NCI-H774 (cell line): ENCODE measurements around the gene C22orf15.

Experiments
- DNase-seq: peaks from one replicate; lab custom pipeline; 2025; lab: John Stamatoyannopoulos, UW

The C22orf15 gene

DNA sequence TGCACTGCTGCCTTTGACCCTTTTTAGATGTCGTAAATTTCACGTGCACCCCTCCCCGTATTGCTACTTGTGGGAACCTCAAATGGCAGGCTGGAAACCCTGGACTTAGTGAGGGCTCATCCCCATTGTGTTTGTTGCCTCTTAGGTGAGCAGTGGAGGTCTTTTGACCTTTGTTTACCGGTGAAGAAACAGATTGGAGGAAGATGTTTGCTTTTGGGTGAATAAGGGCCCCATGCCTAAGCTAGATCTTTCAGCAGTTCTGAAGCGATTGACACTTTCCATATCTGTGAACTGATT lies 24.8 kb downstream of the C22orf15 start:
- no peak for DNase-seq

DNA sequence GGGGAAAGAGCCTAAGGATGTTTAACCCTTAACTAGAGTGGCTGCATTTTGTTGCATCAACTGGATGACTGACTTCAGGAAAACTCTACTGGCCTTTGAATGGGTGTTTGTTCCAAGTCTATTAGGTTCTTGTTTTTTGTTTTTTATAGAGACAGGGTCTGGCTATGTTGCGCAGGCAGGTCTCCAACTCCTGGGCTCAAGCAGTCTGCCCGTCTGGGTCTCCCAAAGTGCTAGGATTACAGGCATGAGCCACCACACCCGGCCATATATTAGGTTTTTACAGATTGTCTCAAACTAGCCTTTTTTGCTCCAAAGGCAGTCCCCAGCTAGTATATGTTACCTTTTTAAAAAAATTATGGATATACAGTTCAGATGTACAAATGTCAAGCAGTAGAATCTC lies 25.1 kb downstream of the C22orf15 start:
- DNase-seq = no peak

DNA sequence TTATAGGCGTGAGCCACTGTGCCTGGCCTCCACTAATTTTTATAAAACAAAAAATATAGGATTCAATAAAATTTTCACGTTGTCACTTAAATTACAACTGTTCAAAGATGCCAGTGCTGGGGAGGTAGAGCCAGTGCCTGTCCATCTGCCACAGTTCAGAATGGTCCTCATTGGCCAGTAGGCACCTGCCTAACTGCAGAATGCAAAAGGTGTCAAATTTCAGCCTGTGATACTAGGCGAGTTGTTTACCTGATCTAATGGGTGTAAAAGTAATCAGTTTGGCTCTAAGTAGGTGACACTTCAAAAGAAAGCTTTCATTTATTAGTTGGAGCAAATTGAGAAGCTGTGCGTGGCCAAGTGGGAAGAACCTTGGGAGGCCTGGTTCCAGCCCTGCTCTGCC lies 26.3 kb downstream of the C22orf15 start:
- DNase-seq = peak; percentile 54

DNA sequence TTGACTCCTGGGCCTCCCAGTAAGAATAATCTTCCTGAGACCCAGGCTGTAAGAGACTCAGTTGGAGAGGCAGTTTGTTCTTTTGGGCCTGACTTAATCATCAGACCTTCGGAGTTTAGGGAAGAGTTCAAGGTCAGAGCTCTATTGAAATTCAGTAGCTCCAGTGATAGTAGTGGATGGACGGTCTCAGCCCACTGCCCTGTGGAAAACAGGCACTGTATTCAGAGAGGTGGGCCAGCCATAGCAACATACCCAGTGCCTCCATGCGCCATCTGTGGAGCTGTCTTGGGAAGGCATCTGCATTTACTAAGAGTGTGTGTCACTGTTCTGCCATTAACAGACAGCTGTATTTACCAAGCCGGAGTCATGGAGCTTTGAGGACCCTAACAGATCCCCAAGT lies 26.8 kb downstream of the C22orf15 start:
- DNase-seq = peak; percentile 7

DNA sequence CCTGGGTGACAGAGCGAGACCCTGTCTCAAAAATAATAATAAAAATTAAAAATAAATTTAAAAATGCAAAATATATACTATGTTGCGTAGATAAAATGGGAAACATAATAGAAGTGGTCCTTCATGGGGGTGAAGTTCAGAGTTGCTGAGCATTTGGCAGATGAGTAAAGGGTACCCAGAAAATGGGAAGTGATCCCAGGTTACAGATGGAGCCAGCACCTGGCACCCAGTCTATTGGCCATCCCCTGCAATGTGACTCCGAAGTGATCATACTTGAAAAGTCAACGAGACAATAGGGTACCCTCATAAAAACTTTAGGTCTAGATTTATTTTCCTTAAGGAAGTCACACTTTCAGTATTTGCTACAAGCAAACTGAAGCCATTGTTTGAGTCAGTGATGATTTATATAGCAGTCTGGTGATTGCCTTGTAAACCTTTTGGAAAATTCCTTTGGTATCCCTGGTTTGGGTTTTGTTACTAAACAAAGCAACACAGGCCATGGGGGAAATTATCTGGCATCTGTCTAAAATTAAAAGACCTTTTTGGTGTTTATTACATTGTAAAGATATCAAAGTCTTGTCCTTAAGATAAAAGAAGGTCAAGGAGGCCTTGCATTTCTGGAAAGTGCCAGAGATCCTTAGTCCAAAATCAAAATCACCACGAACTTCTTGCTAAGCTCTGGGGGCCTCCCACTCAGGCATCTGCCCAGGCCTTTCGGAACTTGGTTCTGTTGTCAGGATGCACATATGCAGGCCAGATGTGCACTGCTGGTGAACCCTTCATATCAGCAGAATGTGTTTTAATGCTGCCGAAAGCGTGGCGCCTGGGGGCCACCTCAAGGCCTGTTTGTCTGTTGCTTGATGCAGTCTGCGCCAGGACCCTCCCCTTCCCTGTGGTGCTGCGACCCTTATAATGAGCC lies 28.3 kb downstream of the C22orf15 start:
- DNase-seq = no peak

DNA sequence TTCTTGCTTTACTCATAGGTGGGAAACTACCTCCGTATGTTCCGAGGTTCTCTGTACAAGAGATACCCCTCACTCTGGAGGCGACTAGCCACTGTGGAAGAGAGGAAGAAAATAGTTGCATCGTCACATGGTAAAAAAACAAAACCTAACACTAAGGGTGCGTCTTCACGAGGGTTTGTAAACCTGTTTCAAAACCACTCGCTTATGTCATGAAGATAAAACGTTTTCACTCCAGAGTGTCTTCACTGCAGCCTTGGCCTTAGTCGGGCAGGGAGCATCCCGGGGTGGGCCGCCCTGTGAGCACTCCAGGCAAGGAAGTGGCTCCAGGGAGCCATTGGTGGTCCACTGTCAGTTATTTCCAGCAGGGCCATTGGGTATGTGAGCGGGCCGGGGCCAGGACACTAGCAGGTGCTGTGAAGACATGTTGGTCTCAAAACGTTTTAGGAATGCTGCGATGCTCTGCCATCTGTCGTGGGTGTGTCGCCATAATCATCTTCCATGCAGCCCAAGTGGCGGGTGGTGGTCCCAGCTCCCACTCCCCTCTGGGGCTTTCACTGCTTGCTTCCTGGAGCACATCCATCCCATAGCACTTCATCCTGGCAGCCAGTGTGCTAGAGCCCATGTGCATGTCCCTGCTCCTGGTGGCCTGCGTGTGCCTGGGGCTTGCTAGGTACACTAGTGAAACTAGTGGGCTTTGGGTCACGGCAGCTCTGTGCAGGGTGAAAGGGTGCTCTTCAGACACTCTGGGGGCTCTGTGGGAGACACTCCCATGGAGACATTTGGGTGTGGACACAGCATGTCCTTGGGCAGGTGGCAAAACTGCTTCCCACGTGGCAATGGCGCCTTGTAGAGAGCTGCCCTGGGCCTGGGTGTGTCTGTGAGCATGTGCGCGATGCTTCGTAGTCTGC lies 29.2 kb downstream of the C22orf15 start:
- no peak for DNase-seq

DNA sequence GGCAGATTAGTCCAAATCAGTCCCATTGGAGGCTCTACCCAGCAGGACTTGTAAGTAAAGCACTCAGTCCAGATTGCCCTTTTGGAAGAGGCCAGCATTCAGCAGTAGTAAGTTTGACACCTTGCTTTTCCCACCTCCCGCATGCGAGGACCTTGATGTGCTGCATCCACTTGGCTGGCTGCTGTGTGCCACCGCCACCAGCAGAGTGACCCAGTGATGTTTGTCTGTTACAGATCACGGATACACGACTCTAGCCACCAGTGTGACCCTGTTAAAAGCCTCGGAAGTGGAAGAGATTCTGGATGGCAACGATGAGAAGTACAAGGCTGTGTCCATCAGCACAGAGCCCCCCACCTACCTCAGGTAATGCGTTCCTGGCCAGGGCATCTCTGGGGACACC lies 30.5 kb downstream of the C22orf15 start:
- no peak for DNase-seq

DNA sequence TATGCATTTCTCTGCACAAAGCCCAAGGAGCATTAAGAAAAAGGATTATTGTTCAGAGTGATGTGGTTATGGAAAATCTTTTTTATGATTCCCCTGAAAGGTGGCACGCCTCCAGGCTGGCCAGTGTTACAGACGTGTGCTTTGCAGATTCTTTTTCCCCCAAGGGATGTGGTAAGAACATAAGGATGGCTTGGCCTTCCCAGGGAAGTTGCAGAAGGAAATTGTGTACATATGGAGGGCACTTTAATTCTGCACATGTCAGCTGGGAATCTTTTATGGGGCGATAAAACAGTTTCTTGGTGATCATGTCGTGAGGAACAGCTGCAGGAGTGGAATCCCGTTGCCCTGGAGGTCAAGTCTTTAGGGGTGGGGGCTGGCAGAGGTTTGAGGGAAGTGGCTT lies 33.7 kb downstream of the C22orf15 start:
- DNase-seq = no peak

DNA sequence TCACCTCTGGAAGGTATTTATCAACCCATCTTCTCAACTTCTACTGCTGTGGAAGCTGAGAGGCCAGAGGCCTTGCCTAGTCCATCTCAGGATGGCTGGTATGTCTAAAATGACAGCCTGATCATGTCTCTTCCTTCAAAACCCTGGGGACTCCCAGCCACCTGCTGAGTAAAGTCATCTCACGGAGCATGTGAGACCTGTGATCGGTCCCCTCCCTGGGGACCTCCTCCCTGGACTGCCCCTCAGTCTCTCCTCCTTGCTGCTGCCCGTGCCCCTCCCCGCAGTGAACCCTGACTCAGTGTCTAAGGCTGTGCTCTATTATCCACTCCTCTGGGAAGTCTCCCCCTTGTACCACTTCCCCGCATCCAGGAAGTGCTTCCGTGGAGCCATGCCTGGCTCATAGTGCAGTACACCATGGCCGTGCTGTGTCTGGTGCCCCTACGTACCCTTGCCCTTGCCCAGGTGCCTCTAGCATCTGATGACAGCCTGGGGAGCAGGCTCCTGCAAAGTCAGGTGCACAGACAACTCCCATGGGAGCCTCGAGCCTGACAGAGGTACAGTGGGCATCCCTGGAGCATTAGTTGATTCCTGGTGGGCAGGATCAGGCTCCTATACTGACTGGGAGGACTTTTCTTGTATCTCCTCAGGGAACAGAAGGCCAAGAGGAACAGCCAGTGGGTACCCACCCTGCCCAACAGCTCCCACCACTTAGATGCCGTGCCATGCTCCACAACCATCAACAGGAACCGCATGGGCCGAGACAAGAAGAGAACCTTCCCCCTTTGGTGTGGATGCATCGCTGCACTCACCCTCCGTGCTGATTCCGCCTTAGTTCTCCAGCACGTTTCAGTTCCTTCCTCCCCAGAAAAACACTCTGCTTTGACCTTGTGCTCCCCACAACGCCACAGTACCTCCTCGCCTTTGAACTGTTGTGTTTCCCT lies 37.8 kb downstream of the C22orf15 start:
- no peak for DNase-seq

DNA sequence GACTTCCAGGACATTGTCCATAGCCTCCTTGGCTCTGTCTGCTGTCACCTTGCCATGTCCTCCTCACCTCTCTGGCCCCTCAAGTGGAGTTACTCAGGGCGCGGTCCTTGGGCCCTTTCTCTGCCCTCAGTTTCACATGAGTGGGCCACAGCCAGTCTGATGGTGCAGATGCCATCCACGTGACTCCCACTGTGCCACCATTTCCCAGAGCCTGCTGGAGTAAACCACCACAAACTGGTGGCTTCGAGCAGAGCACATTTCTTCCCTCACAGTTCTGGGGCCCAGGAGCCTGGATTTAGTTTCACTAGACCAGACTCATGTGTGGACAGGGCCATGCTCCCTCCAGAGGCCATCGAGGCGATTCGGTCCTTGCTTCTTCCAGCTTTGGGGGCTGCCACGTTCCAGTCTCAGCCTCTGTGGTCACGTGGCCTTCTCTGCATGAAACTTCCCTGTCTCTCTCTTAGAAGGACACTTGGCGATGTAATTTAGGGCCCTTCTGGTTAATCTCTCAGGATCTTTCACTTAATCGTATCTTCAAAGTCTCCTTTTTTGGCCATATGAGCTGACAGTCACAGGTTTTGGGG lies 38.5 kb downstream of the C22orf15 start:
- no peak for DNase-seq

DNA sequence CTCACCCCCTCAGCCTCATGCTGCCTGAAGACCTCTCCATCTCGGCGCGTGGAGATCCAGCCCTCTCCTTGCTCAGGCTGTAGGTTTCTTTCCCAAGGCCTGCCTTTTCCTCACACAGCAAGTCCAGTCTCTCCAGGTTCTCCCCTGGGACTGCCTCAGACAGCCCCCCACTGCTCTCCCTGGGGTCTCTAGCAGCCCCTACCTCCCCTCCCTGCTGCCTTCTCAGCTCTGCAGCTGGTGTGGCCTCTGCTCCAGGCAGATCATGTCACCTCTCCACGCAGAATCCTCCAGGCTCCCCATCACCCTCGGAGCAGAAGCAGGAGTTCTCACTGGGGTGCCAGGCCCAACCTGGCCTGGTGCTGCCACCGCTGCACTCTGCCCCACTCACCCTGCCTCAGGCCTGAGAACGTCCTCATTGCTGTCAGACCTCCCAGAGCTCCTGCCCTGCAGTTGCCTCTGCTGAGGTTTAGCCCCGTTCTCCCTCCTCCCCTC lies 39.1 kb downstream of the C22orf15 start:
- no peak for DNase-seq

DNA sequence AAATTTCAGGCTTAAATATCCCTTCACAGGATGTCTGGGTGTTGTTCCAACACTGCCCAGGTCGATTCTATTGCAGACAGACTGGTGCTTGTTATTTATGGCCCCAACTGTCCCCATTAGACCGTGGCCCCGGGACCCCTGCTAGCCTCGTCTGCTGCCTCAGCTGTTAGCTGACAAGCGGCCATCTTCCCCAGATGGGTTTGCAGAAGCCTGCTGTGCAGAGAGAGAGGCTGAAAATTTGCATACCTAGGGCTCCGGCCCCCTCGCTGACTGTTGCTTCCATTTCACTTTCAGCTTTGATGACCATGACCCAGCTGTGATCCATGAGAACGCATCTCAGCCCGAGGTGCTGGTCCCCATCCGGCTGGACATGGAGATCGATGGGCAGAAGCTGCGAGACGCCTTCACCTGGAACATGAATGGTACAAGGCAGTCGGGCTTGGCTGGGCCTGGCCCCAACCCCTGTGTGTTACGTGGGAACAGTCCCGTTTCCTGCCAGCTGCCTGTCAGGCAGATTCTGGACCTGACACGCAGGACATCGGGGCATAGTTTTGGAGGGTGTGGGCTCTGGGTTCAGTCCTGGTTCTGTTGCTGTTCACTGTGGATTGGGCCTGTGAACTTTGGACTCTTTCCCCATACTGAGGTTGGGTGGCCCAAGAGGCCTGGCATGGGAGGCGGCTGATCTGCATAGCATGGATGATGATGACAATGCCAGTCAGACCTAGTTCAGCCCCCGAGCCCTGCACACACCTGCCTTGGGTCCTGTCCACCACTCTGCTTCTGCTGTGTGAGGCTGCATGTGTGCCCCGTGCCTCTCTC lies 40.4 kb downstream of the C22orf15 start:
- DNase-seq = no peak

DNA sequence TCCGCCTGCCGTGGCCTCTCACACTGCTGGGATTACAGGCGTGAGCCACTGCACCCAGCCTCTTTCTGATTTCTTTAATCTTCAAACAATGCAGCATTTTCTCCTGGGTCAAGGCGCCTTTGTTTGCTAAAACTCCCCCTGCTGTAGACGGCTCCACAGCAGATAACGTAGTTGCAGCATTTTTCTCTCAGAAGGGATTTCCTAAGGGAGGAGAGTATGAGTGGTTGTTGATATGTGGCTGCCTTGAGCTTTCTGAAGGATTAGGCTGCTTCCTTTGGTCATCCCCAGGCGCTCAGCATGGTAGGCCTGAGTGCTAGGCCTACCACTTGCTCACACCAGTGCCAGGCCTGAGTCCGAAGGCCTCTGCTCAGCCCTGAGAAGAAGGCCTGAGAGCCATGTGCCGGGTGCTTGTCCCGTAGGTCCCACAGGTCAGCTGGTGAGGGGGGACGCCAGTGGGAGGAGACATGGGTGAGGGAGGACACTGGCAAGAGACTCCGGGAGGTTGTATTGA lies 42.0 kb downstream of the C22orf15 start:
- DNase-seq = no peak

DNA sequence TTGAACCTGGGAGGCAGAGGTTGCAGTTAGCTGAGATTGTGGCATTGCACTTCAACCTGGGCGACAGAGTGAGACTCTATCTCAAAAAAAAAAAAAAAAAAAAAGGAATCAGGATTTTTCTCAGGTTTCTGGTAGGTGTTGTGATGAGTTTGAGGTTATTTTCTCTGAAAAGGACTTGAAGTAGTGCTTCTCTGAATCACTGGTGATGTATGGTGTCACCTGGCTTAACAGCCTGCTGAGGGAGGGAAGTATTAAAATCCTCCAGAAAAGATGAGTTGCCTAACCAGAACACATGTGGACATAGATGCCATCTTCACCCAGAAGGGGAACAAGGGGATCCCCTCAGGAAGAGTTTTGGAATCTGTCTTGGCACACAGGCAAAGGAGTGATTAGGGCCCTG lies 44.0 kb downstream of the C22orf15 start:
- no peak for DNase-seq

DNA sequence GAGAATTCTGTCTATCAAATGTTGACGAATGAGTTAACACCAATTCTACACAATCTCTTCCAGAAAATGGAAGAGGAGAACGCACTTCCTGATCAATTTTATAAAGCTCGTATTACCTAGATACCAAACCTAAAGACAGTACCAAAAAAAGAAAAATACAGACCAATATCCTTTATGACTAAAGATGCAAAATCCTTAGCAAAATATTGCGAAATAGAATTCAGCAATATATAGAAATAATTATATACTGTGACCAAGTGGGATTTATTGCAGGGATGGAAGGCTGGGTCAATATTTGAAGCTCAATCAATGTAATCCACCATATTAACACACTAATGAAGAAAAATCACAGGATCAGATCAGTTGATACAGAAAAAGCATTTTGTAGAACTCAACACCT lies 49.6 kb downstream of the C22orf15 start:
- no peak for DNase-seq
